Left forelimb (tissue), 1 donor: ENCODE data around the gene NEMP1.
"Not testable (repeated sequence)": the region's sequence is repeated elsewhere in the genome, so short reads cannot be mapped to it uniquely, and the experiment has no call there.

Experiments used
- DNase-seq: peaks from one replicate; pipeline ENCODE4 v3.0.0-alpha.2; 2018; ENCODE audit warnings: low spot score

Gene NEMP1

GRCh38 chr12:57090924-57091637 is 12.5 kb upstream of the NEMP1 start:
- peak; percentile 62 for DNase-seq

- DNase-seq, result peak; percentile 56
Measured at GRCh38 chr12:57090490-57090889, 11.9 kb upstream of the NEMP1 start.

GRCh38 chr12:57089271-57090245 is 11.0 kb upstream of the NEMP1 start:
- DNase-seq, result peak; percentile 84

DNA sequence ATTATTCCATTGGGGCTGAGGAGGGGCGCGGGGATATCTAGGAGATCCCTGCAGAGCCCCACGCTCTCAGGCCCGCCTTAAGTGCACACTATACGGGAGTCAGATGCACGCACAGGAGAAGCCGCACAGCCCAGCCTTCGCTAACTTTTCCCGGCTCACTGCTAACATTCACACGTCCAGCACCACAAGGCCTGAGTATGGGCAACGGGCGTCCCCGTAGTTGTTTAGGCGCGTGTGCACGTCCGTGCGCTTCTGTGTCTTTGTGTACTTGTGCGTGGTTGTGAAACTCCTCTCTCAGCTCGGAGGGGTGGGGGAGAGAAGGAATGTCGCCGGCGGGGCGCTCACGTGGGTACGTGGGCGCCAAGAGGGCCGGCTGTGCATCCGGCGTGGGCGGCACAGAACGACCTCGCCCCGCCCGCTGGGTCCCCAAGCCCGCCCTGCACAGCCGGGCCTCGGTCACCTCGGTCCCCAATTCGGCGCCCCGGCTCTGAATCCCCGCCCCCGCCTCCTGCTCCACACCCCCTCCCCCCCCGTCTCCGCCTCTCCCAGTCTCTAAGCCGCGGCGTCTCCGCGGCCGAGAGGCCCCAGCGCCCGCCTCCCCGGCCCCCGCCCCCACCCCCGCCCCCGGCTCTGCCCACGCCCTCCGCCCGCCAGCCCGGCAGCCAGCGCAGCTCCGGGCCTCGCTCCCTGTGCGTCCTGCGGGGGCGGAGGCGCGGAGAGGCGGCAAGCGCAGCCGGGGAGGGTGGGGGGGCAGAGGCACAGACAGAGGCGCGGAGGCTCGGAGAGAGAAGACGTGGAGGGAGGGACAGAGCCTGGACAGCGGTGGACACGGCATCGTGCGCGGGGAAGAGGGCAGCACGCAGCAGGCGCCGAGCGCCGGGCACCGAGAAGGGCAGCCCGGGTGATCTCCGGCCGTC is 10.0 kb upstream of the NEMP1 start, which contains the start of gene NAB2:
NAB2 (plus strand) TSS at position 761 of the 917 bp plus-strand sequence. CDS start 158 bp downstream, outside the sequence.
- peak; percentile 97 for DNase-seq

GRCh38 chr12:57087691-57088353 is 9.2 kb upstream of the NEMP1 start:
- DNase-seq, result peak; percentile 93

GRCh38 chr12:57087010-57087690 is 8.6 kb upstream of the NEMP1 start:
- DNase-seq, result peak; percentile 91

DNA sequence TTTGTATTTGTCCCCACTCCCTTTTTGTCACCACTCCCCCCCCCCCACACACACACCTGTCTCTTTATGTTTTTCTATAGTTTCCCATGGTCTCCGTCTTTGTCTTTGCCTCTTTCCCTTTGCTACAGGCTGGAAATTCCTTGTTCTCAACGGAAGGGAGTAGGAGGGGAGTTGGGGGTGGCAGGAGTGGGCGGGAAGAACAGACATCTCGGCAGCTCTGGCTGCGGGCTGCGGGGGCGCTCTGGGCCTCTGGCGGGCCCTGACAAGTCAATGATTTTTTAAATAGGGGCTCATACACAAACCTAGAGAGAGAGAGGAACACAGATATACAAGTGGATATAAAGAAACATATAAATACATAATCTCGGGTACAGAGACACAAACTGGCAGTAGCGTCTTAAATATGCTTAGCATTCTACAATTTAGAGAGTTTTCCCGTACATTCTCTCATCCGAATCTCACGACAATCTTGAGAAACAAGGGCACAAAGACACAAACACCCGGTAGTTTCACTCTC is 8.0 kb upstream of the NEMP1 start:
- DNase-seq, result no peak

DNA sequence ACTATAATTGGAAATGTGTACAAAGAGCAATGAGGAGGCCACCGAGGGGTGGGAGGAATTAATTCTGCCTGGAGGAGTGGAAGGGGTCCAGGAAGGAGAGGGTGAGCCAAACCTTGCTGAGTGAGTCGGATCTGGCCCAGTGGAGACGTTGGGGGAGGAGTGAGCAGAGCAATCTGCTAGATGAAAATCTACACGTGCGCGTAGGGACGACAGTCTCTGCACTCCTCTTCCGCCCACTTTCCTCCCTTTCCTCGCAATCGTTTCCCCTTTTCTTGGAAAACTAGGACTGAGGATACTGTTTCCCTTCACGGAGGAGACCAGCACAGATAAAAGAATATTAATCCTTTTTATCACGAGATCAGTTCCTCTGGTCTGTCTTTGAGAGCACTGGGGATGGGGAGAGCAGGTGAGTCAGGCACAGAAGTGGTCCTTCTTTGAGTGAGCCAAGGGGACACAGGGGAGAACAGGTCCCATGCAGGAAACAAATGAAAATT is 7.5 kb upstream of the NEMP1 start:
- DNase-seq, result no peak

GRCh38 chr12:57080855-57081254 is 2.3 kb upstream of the NEMP1 start:
- DNase-seq, result no peak

DNA sequence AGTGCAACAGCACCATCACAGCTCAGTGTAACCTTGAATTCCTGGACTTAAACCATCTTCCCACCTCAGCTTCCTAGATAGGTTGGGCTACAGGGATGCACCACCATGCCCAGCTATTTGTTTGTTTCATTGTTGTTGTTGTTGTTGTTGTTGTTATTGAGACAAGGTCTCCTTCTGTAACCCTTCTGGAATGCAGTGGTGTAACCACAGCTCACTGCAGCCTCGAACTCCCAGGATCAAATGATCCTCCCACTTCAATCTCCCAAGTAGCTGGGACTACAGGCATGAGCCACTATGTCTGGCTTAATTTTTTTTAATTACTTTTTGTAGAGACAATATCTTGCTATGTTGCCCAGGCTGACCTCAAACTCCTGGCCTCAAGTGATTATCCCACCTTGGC is 1.2 kb upstream of the NEMP1 start:
- no peak for DNase-seq

GRCh38 chr12:57073566-57074450 is 4.8 kb downstream of the NEMP1 start:
- DNase-seq, result not testable (repeated sequence)

DNA sequence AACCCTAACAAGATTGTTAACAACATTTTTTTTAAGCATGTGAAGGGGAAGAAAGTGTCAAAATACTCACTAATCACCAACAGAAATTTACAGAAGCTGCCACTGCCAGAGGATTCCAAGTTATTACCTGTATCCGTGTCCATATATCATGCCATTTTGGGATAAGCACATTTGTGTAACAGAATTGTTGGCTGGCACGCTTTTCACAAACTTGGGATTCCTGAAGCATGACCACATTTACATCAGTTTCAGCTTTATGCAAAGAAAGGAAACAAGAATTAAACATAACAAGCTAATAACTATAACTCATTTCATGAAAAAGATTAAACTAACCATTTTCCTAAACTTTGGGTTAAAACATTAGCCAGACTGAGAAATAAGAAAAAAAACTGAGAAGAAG is 5.9 kb downstream of the NEMP1 start:
- DNase-seq, result no peak

- DNase-seq, result no peak
Measured at GRCh38 chr12:57069523-57069922, 9.1 kb downstream of the NEMP1 start.

DNA sequence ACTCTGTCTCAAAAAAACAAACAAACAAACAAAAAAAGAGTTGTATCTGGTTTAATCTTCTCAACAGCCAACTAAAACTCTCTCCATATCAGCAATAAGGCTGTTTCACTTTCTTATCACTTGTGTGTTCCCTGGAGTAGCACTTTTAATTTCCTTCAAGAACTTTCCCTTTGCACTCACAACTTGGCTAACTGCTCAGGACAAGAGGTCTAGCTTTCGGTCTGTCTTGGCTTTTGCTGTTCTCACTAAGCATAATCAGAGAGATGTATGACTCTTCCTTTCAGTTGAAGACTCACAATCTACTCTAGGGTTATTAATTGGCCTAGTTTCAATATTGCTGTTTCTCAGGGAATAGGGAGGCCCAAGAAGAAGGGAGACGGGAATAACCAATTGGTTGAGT is 12.3 kb downstream of the NEMP1 start:
- DNase-seq, result no peak

DNA sequence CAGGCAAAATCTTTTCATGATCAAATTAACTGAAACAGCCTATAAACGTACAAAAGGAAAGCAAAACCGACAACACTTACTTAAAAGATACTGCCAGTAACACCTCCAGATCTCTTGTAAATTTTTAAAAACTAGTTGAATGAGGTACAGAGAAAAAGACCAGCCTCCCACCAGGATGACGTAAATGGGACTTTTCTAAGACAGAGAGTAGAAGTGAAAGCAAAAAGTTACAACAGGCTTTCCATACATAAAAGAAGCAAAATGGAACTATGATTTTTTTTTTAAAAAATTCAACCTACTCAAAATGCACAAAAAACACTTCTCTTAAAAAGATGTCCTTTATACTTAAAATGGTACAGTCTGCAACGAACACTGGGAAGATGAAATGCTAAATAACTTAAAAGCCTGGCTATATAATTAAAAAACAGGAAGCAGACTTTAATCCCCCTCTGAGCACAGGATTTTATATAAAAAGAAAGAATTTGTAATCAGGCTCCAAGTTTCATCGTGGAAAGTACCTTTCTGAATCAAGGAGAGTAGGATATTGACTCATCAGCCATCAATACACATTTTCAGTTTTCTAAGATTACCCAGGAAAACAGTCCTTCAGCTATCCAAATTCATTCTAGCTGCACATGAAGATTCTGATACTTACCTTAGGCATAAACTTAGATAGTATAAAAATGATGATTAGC is 14.5 kb downstream of the NEMP1 start:
- no peak for DNase-seq

DNA sequence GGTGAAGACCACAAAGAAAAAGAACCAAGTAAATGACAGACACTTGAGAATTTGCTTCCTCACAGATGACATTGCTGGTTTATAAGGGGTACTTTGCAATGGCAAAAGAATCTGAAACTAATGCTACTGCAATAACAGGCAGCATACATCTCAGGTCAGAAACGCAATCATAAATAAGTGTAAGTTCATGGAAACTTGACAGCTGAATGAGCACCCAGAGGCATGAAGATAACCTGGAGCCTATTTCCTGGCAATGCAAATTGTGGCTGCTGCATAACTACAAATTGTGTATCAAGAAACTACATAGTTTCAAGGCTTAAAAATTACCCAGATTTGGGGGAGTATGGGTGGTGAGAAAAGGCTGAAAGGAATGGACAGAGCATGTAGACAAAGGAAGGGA is 20.1 kb downstream of the NEMP1 start:
- DNase-seq, result no peak

- no peak for DNase-seq
Measured at GRCh38 chr12:57057067-57057751, 21.4 kb downstream of the NEMP1 start.

GRCh38 chr12:57055824-57056223 is 22.8 kb downstream of the NEMP1 start:
- DNase-seq, result no peak
